RWPE1 (cell line): ENCODE measurements around the gene TRPC4AP.
A peak's percentile ranks its signal among the peaks of the same experiment; 100 is the strongest.

Source experiments
- CTCF ChIA-PET: fragments of 350-600 bp; sonication (Branson Sonifier 250); formaldehyde crosslinking; extraction: SDS; loops from one replicate; lab custom pipeline; 2021; lab: Yijun Ruan, JAX
- POLR2A ChIA-PET: fragments of 400-600 bp; formaldehyde crosslinking; extraction: SDS; loops from one replicate; lab custom pipeline; 2020; ENCODE audit warnings: antibody characterized with exemption; ENCODE audit not compliant: low non-redundant PET; lab: Yijun Ruan, JAX
- DNase-seq: peaks from one replicate; pipeline ENCODE4 v3.0.0; 2012; ENCODE audit warnings: low spot score
- H3K27ac ChIP-seq: fragments of 450-650 bp; 2 replicates; pipeline ENCODE4 v1.5.1; 2017
- CTCF ChIP-seq: fragments of 450-650 bp; conservative IDR thresholded peaks from 2 replicates; pipeline ENCODE4 v1.5.1; 2017; ENCODE audit warnings: low read depth, mild to moderate bottlenecking

Gene TRPC4AP

GRCh38 chr20:35001596-35002362 is 90.8 kb downstream of the TRPC4AP start:
- ChIA-PET CTCF (interaction anchor here (0.6 to 2.2 kb wide), 6 partner anchors 9 to 169 kb away, joined by 3 to 13 read pairs (median 4); no protein-coding TSS in a partner anchor), POLR2A (no interaction called here)
- H3K27ac ChIP-seq, result 0 out of 2 replicates have a peak overlapping the region, but pooled peaks have one; percentile 3
- TF ChIP-seq CTCF, result no peak; the same call in 1 of the 2 replicates
- DNase-seq, result no peak

- no peak for DNase-seq
- TF ChIP-seq CTCF, result no peak
- CTCF ChIA-PET, result interaction anchor here (0.6 to 2.2 kb wide), 6 partner anchors 25 to 169 kb away, joined by 3 to 13 read pairs (median 4); no protein-coding TSS in a partner anchor
- peak overlapping the region; percentile 12; the same call in 1 of the 2 replicates for H3K27ac ChIP-seq
- POLR2A ChIA-PET, result interaction anchor here (0.7 to 0.8 kb wide), 2 partner anchors 11 to 12 kb away, joined by 4 read pairs; no protein-coding TSS in a partner anchor
Observed at GRCh38 chr20:35000922-35001595, 91.5 kb downstream of the TRPC4AP start.

- ChIA-PET CTCF (interaction anchor here (1.4 kb wide), 1 partner anchor 126 kb away, joined by 6 read pairs; no protein-coding TSS in a partner anchor), POLR2A (interaction anchor here (0.7 to 0.8 kb wide), 2 partner anchors 12 kb away, joined by 4 read pairs; no protein-coding TSS in a partner anchor)
- peak overlapping the region; percentile 12 for H3K27ac ChIP-seq
- no peak for DNase-seq
- no peak for TF ChIP-seq CTCF
Observed at GRCh38 chr20:35000311-35000921, 92.2 kb downstream of the TRPC4AP start.

GRCh38 chr20:34999782-35000181 is 92.8 kb downstream of the TRPC4AP start:
- ChIA-PET CTCF (interaction anchor here (1.4 kb wide), 1 partner anchor 126 kb away, joined by 6 read pairs; no protein-coding TSS in a partner anchor), POLR2A (no interaction called here)
- TF ChIP-seq CTCF, result no peak
- no peak for DNase-seq
- H3K27ac ChIP-seq, result peak overlapping the region; percentile 12

GRCh38 chr20:34999021-34999451 is 93.6 kb downstream of the TRPC4AP start:
- no peak for TF ChIP-seq CTCF
- POLR2A ChIA-PET, result no interaction called here
- CTCF ChIA-PET, result interaction anchor here (0.5 to 1.3 kb wide), 3 partner anchors 10 to 164 kb away, joined by 3 to 5 read pairs (median 4); no protein-coding TSS in a partner anchor
- no peak for DNase-seq
- H3K27ac ChIP-seq, result peak overlapping the region; percentile 12
